ENCODE measurements around the gene KLHL42. TPM values are rescaled to one million over a fixed set of nuclear protein-coding genes. Genes with fewer than 3 reads are reported as not detected.

KLHL42 gene
- total and polyA plus RNA-seq, 2 experiments from 2014 or later = 7.6 to 33.2 TPM

- no peak overlapping the region for H3K4me2 ChIP-seq
- no peak overlapping the region for H3K4me3 ChIP-seq
- no peaks in the 10 kb centered on the region for H3K79me2 ChIP-seq (replicated peaks; ENCODE audit: insufficient read depth)
- Mint-ChIP-seq H3K9me3 (no peaks in the 10 kb centered on the region), H3K27me3 (ENCODE audit: insufficient read depth, low read depth, poor library complexity) (peaks cover 2% of the 10 kb centered on the region), H3K36me3 (ENCODE audit: low read depth) (no peaks in the 10 kb centered on the region), H3K4me3 (no peak overlapping the region), H3K4me1 (no peaks in the 10 kb centered on the region), H3K27ac (no peak overlapping the region)
- no peaks in the 10 kb centered on the region for H3K9me2 ChIP-seq (ENCODE audit: insufficient read depth)
- ATAC-seq (no peak), DNase-seq (ENCODE audit: low spot score) (no peak)
- no peaks in the 10 kb centered on the region for H3F3A ChIP-seq (replicated peaks; ENCODE audit: low read depth)
- H3K4me1 ChIP-seq (ENCODE audit: insufficient read depth) = no peaks in the 10 kb centered on the region
- no peak for TF ChIP-seq NANOG (IDR thresholded peaks at IDR 0.05; ENCODE audit: borderline replicate concordance)
- TF ChIP-seq ETS1 (IDR thresholded peaks at IDR 0.05) = no peak
- TF ChIP-seq ZNF462 (CRISPR knock-in tag; IDR thresholded peaks at IDR 0.05) = no peak
- TF ChIP-seq POLR2AphosphoS5 (IDR thresholded peaks at IDR 0.05; ENCODE audit: low read depth) = no peak
- TF ChIP-seq CREB1 (CRISPR knock-in tag; IDR thresholded peaks at IDR 0.05; ENCODE audit: low read depth) = no peak
- TF ChIP-seq JUNB (IDR thresholded peaks at IDR 0.05; ENCODE audit: unreplicated experiment) = no peak
- no peak for TF ChIP-seq CTCF (conservative IDR thresholded peaks at IDR 0.05; ENCODE audit: low read depth in 2 of 2)
- TF ChIP-seq ZNF331 (CRISPR knock-in tag; IDR thresholded peaks at IDR 0.05; ENCODE audit: low read depth) = no peak
- TF ChIP-seq REST (IDR thresholded peaks at IDR 0.05; ENCODE audit: unreplicated experiment) = no peak
- TF ChIP-seq ZNF114 (CRISPR knock-in tag; IDR thresholded peaks at IDR 0.05) = no peak
- no peak for TF ChIP-seq EZH2phosphoT487 (IDR thresholded peaks at IDR 0.05; ENCODE audit: unreplicated experiment)
- TF ChIP-seq STAT1 (IDR thresholded peaks at IDR 0.05; ENCODE audit: unreplicated experiment) = no peak
- TF ChIP-seq EZH2 (IDR thresholded peaks at IDR 0.05; ENCODE audit: low read depth, unreplicated experiment) = no peak
- no peak overlapping the region for H2AFZ ChIP-seq
- no peaks in the 10 kb centered on the region for H4K20me1 ChIP-seq (replicated peaks; ENCODE audit: insufficient read depth)
- H3K36me3 ChIP-seq (ENCODE audit: insufficient read depth) = no peaks in the 10 kb centered on the region
- no peak overlapping the region for H3K27ac ChIP-seq (ENCODE audit: low read depth)
- H3K27me3 ChIP-seq (ENCODE audit: insufficient read depth) = no peaks in the 10 kb centered on the region
Measured at GRCh38 chr12:27772328-27773049, 7.5 kb upstream of the KLHL42 start.

Data from GM23338 (cell line).